Measurements from ENCODE around the gene TMEM86B.

GRCh38 chr19:55223291-55224037 is 5.1 kb downstream of the TMEM86B start:
- TF ChIP-seq, protein P1, sequence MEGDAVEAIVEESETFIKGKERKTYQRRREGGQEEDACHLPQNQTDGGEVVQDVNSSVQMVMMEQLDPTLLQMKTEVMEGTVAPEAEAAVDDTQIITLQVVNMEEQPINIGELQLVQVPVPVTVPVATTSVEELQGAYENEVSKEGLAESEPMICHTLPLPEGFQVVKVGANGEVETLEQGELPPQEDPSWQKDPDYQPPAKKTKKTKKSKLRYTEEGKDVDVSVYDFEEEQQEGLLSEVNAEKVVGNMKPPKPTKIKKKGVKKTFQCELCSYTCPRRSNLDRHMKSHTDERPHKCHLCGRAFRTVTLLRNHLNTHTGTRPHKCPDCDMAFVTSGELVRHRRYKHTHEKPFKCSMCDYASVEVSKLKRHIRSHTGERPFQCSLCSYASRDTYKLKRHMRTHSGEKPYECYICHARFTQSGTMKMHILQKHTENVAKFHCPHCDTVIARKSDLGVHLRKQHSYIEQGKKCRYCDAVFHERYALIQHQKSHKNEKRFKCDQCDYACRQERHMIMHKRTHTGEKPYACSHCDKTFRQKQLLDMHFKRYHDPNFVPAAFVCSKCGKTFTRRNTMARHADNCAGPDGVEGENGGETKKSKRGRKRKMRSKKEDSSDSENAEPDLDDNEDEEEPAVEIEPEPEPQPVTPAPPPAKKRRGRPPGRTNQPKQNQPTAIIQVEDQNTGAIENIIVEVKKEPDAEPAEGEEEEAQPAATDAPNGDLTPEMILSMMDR (IDR thresholded peaks at IDR 0.05; ENCODE audit: low read length): no peak
- no peak for TF ChIP-seq EZH2 (IDR thresholded peaks at IDR 0.05; ENCODE audit: borderline replicate concordance, low read length)
